Activated T-helper 17 cell treated with anti-CD3 and anti-CD28 coated beads, Interleukin-2, amount 50 U/mL, for 72 hours (primary cell): ENCODE results near the gene DNAJC17. TPM values are rescaled to one million over a fixed set of nuclear protein-coding genes. Genes with fewer than 3 reads are reported as not detected.
A peak's percentile ranks its signal among the peaks of the same experiment; 100 is the strongest.

Experiments used
- ATAC-seq: fragments of 150-1000 bp; cut with Tn5 transposase; replicated peaks from 2 replicates; pipeline ENCODE4 v1.10.0; 2021; ENCODE audit warnings: mild to moderate bottlenecking, moderate library complexity
- H3K27ac Mint-ChIP-seq: one replicate; pipeline ENCODE4 v1.8.0; 2022; ENCODE audit warnings: mixed read lengths
- H3K27me3 Mint-ChIP-seq: one replicate; pipeline ENCODE4 v1.8.0; 2022; ENCODE audit warnings: mixed read lengths
- H3K36me3 Mint-ChIP-seq: one replicate; pipeline ENCODE4 v1.8.0; 2022; ENCODE audit warnings: low read depth, mild to moderate bottlenecking, mixed read lengths
- H3K4me1 Mint-ChIP-seq: one replicate; pipeline ENCODE4 v1.8.0; 2022; ENCODE audit warnings: mixed read lengths
- H3K4me3 Mint-ChIP-seq: one replicate; pipeline ENCODE4 v1.8.0; 2022; ENCODE audit warnings: mild to moderate bottlenecking, mixed read lengths
- H3K9me3 Mint-ChIP-seq: one replicate; pipeline ENCODE4 v1.8.0; 2022; ENCODE audit warnings: mixed read lengths
- total RNA-seq, 2 donors: library from RNA; stranded (reverse); gene quantifications; one replicate each; pipeline ENCODE4 v1.2.3, GENCODE V29; 2022

The DNAJC17 gene
- total RNA-seq, 2 donors from 2014 or later: 30.3 to 34.3 TPM

- ATAC-seq: no peak
- no peaks in the 10 kb centered on the region for H3K9me3 Mint-ChIP-seq
- peaks cover 14% of the 10 kb centered on the region for H3K4me1 Mint-ChIP-seq
- peak overlapping the region; percentile 51 for H3K4me3 Mint-ChIP-seq
- H3K27me3 Mint-ChIP-seq: no peaks in the 10 kb centered on the region
- peak overlapping the region; percentile 82 for H3K27ac Mint-ChIP-seq
- H3K36me3 Mint-ChIP-seq: peaks cover 35% of the 10 kb centered on the region
Observed at GRCh38 chr15:40770147-40770721, 37.0 kb downstream of the DNAJC17 start.

- Mint-ChIP-seq H3K36me3 (peaks cover 32% of the 10 kb centered on the region), H3K27ac (peak within 1 kb of the TSS; percentile 82), H3K4me3 (peak within 1 kb of the TSS; percentile 51), H3K4me1 (peaks cover 17% of the 10 kb centered on the region), H3K27me3 (no peaks in the 10 kb centered on the region), H3K9me3 (no peaks in the 10 kb centered on the region)
- peak; percentile 33 for ATAC-seq
Observed at GRCh38 chr15:40769274-40770146, 37.8 kb downstream of the DNAJC17 start, which contains the start of gene C15orf62. C15orf62 (plus strand) TSS chr15:40769980; CDS start chr15:40770496, 516 bp downstream.

- ATAC-seq: no peak
- H3K4me3 Mint-ChIP-seq: no peak overlapping the region
- H3K4me1 Mint-ChIP-seq: peaks cover 17% of the 10 kb centered on the region
- H3K9me3 Mint-ChIP-seq: no peaks in the 10 kb centered on the region
- peaks cover 27% of the 10 kb centered on the region for H3K36me3 Mint-ChIP-seq
- peak overlapping the region; percentile 82 for H3K27ac Mint-ChIP-seq
- H3K27me3 Mint-ChIP-seq: no peaks in the 10 kb centered on the region
Observed at GRCh38 chr15:40768521-40769273, 38.6 kb downstream of the DNAJC17 start.

- H3K4me1 Mint-ChIP-seq: peaks cover 17% of the 10 kb centered on the region
- peaks cover 27% of the 10 kb centered on the region for H3K36me3 Mint-ChIP-seq
- H3K27ac Mint-ChIP-seq: peak overlapping the region; percentile 82
- no peaks in the 10 kb centered on the region for H3K27me3 Mint-ChIP-seq
- no peaks in the 10 kb centered on the region for H3K9me3 Mint-ChIP-seq
- ATAC-seq: no peak
- H3K4me3 Mint-ChIP-seq: no peak overlapping the region
Observed at GRCh38 chr15:40767838-40768500, 39.3 kb downstream of the DNAJC17 start.

- no peaks in the 10 kb centered on the region for H3K9me3 Mint-ChIP-seq
- no peak overlapping the region for H3K4me3 Mint-ChIP-seq
- peaks cover 27% of the 10 kb centered on the region for H3K36me3 Mint-ChIP-seq
- no peak for ATAC-seq
- no peak overlapping the region for H3K27ac Mint-ChIP-seq
- H3K4me1 Mint-ChIP-seq: peaks cover 17% of the 10 kb centered on the region
- no peaks in the 10 kb centered on the region for H3K27me3 Mint-ChIP-seq
Observed at GRCh38 chr15:40766906-40767837, 40.1 kb downstream of the DNAJC17 start.

- Mint-ChIP-seq H3K9me3 (no peaks in the 10 kb centered on the region), H3K27ac (peak overlapping the region; percentile 74), H3K27me3 (no peaks in the 10 kb centered on the region), H3K36me3 (peaks cover 23% of the 10 kb centered on the region), H3K4me1 (peaks cover 17% of the 10 kb centered on the region), H3K4me3 (peak overlapping the region; percentile 79)
- ATAC-seq: no peak
Observed at GRCh38 chr15:40766194-40766815, 41.0 kb downstream of the DNAJC17 start.

- no peak for ATAC-seq
- Mint-ChIP-seq H3K36me3 (peaks cover 19% of the 10 kb centered on the region), H3K4me1 (peaks cover 12% of the 10 kb centered on the region), H3K27ac (peak overlapping the region; percentile 74), H3K27me3 (no peaks in the 10 kb centered on the region), H3K9me3 (no peaks in the 10 kb centered on the region), H3K4me3 (peak overlapping the region; percentile 79)
Observed at GRCh38 chr15:40764629-40765103, 42.6 kb downstream of the DNAJC17 start.

- Mint-ChIP-seq H3K4me1 (peaks cover 8% of the 10 kb centered on the region), H3K4me3 (peak within 1 kb of the TSS; percentile 79), H3K27me3 (no peaks in the 10 kb centered on the region), H3K27ac (peak within 1 kb of the TSS; percentile 82), H3K36me3 (peaks cover 19% of the 10 kb centered on the region), H3K9me3 (no peaks in the 10 kb centered on the region)
- peak; percentile 81 for ATAC-seq
Observed at GRCh38 chr15:40763801-40764628, 43.3 kb downstream of the DNAJC17 start, which contains the start of gene GCHFR. GCHFR (plus strand) TSS chr15:40764068; CDS start chr15:40764181, 113 bp downstream.

GRCh38 chr15:40762919-40763800 is 44.1 kb downstream of the DNAJC17 start:
- Mint-ChIP-seq H3K4me3 (peak overlapping the region; percentile 79), H3K36me3 (peaks cover 13% of the 10 kb centered on the region), H3K27ac (peak overlapping the region; percentile 82), H3K4me1 (peaks cover 8% of the 10 kb centered on the region), H3K9me3 (no peaks in the 10 kb centered on the region), H3K27me3 (no peaks in the 10 kb centered on the region)
- ATAC-seq: peak; percentile 38

GRCh38 chr15:40759961-40760360 is 47.3 kb downstream of the DNAJC17 start:
- no peaks in the 10 kb centered on the region for H3K9me3 Mint-ChIP-seq
- H3K27ac Mint-ChIP-seq: no peak overlapping the region
- no peaks in the 10 kb centered on the region for H3K27me3 Mint-ChIP-seq
- peaks cover under 1% of the 10 kb centered on the region for H3K4me1 Mint-ChIP-seq
- H3K36me3 Mint-ChIP-seq: peaks cover 2% of the 10 kb centered on the region
- no peak overlapping the region for H3K4me3 Mint-ChIP-seq
- ATAC-seq: no peak

GRCh38 chr15:40756938-40757337 is 50.3 kb downstream of the DNAJC17 start:
- no peak overlapping the region for H3K4me3 Mint-ChIP-seq
- ATAC-seq: no peak
- H3K27me3 Mint-ChIP-seq: no peaks in the 10 kb centered on the region
- H3K4me1 Mint-ChIP-seq: peaks cover 20% of the 10 kb centered on the region
- peaks cover 22% of the 10 kb centered on the region for H3K36me3 Mint-ChIP-seq
- no peaks in the 10 kb centered on the region for H3K9me3 Mint-ChIP-seq
- H3K27ac Mint-ChIP-seq: no peak overlapping the region
